Activated CD8-positive, alpha-beta T cell treated with anti-CD3 and anti-CD28 coated beads for 36 hours (primary cell): ENCODE data around the gene TBC1D1. TPM values are rescaled to one million over a fixed set of nuclear protein-coding genes. Genes with fewer than 3 reads are reported as not detected.

Experiments used
- ATAC-seq: fragments of 200-7000 bp; cut with Tn5 transposase; one replicate; pipeline ENCODE4 v1.10.0; 2021; ENCODE audit warnings: mild to moderate bottlenecking, moderate library complexity
- CTCF ChIA-PET: fragments of 350-600 bp; sonication (Branson Sonifier 250); formaldehyde crosslinking; loops from one replicate; lab custom pipeline; 2021; ENCODE audit warnings: antibody characterized with exemption; lab: Charles Lee
- POLR2A ChIA-PET: fragments of 350-600 bp; sonication (Branson Sonifier 250); formaldehyde crosslinking; loops from one replicate; lab custom pipeline; 2021; ENCODE audit warnings: antibody characterized with exemption; lab: Charles Lee
- DNase-seq: peaks from one replicate; pipeline ENCODE4 v3.0.0-alpha.2; 2020
- H3K27ac Mint-ChIP-seq: one replicate; pipeline ENCODE4 v1.8.0; 2021; ENCODE audit warnings: mild to moderate bottlenecking, mixed read lengths
- H3K27me3 Mint-ChIP-seq: one replicate; pipeline ENCODE4 v1.8.0; 2021; ENCODE audit warnings: mixed read lengths
- H3K36me3 Mint-ChIP-seq: one replicate; pipeline ENCODE4 v1.8.0; 2021; ENCODE audit warnings: low read depth, mixed read lengths
- H3K4me1 Mint-ChIP-seq: one replicate; pipeline ENCODE4 v1.8.0; 2021; ENCODE audit warnings: low read depth, mixed read lengths
- H3K4me3 Mint-ChIP-seq: one replicate; pipeline ENCODE4 v1.8.0; 2021; ENCODE audit warnings: mild to moderate bottlenecking, moderate library complexity, mixed read lengths
- H3K9me3 Mint-ChIP-seq: one replicate; pipeline ENCODE4 v1.8.0; 2021; ENCODE audit warnings: mixed read lengths
- intact Hi-C: fragments of 100-400 bp; cut with micrococcal nuclease; formaldehyde crosslinking; loops from one replicate; pipeline ENCODE4 v1.10.0; 2022
- total RNA-seq, 2 experiments: library from RNA; stranded (reverse); gene quantifications; one replicate each; pipeline ENCODE4 v1.2.3, GENCODE V29; 2021
- TF ChIP-seq, protein P1 (sequence below): fragments of 200-600 bp; IDR thresholded peaks from one replicate; pipeline ENCODE4 v1.8.0; 2022; ENCODE audit warnings: antibody characterized with exemption, mild to moderate bottlenecking

Gene TBC1D1
- total RNA-seq, 2 experiments from 2014 or later = 79.4 to 91.4 TPM

DNA sequence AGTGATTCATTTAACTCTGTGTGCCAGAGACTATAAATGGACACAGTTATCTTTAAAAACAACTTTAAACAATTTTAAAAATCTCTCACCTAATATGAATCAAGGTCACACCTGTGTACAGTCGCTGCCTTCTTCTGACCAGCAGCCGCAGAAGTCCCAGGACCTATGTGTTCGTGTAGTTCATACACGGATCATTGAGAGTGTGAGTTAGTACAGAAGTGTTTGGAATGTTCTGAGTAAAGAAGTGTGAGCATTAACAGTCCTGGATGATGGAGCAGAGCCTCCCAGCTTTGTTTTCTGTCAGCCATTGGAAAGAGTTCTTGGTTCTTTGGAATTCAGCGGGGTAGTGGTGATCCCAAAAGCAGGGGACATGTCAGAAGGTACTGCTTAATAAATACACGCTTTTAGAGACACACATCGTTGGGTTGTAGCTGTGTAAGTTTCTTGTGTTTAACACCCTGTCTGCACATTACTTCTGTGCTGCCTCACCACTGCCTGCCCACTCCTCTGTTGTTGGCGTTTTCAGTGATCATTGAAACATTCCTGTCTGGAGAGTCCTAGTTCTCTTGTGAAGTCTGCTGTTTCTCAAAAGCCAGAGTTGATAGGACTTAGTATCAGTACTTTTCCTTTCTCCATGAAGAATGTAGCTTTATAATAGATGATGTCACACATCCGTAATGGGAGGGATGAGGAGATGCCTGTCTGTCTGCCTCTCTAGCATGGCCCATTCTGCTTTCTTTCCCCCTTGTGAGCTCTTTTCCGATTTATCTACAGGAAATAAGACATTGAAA is 159.9 kb downstream of the TBC1D1 start:
- H3K36me3 Mint-ChIP-seq = peaks cover 22% of the 10 kb centered on the region
- H3K27ac Mint-ChIP-seq = no peak overlapping the region
- ChIA-PET CTCF (interaction anchor here (0.8 kb wide), 2 partner anchors 10 to 12 kb away, joined by 3 to 6 read pairs; no protein-coding TSS in a partner anchor), POLR2A (interaction anchor here (0.7 to 0.8 kb wide), 2 partner anchors 79 to 161 kb away, joined by 3 read pairs; no protein-coding TSS in a partner anchor)
- ATAC-seq = no peak
- H3K4me1 Mint-ChIP-seq = no peaks in the 10 kb centered on the region
- TF ChIP-seq, protein P1, sequence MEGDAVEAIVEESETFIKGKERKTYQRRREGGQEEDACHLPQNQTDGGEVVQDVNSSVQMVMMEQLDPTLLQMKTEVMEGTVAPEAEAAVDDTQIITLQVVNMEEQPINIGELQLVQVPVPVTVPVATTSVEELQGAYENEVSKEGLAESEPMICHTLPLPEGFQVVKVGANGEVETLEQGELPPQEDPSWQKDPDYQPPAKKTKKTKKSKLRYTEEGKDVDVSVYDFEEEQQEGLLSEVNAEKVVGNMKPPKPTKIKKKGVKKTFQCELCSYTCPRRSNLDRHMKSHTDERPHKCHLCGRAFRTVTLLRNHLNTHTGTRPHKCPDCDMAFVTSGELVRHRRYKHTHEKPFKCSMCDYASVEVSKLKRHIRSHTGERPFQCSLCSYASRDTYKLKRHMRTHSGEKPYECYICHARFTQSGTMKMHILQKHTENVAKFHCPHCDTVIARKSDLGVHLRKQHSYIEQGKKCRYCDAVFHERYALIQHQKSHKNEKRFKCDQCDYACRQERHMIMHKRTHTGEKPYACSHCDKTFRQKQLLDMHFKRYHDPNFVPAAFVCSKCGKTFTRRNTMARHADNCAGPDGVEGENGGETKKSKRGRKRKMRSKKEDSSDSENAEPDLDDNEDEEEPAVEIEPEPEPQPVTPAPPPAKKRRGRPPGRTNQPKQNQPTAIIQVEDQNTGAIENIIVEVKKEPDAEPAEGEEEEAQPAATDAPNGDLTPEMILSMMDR = no peak
- no peaks in the 10 kb centered on the region for H3K27me3 Mint-ChIP-seq
- no peak overlapping the region for H3K4me3 Mint-ChIP-seq
- intact Hi-C loops = no loop called here
- no peak for DNase-seq
- no peaks in the 10 kb centered on the region for H3K9me3 Mint-ChIP-seq

DNA sequence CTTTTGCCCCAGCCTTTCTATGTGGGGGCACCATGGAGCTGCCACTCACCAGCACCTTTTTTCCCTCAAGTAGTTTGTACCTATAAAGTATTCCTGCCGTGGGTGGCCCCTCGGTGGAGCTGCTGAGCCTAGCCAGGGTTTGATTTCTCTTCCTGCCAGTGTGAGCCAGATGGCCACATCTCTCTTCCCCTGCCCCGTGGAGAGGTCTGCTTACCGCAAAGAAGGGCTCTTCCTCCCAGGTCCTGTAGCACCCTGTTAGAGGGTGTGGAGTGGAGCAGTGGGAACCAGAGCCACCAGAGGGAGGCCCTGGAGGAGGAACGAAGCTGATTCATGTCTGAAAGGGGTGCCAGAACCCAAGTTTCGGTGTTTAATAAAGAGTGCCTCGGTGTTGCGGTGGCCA is 164.7 kb downstream of the TBC1D1 start:
- POLR2A ChIA-PET = no interaction called here
- DNase-seq (no peak), ATAC-seq (no peak)
- Mint-ChIP-seq H3K9me3 (no peaks in the 10 kb centered on the region), H3K27ac (no peak overlapping the region), H3K27me3 (no peaks in the 10 kb centered on the region), H3K4me3 (no peak overlapping the region), H3K4me1 (no peaks in the 10 kb centered on the region), H3K36me3 (peaks cover 22% of the 10 kb centered on the region)
- TF ChIP-seq, protein P1 = no peak
- CTCF ChIA-PET = no interaction called here
- intact Hi-C loops = no loop called here

GRCh38 chr4:38056011-38056685 is 165.3 kb downstream of the TBC1D1 start:
- CTCF ChIA-PET = no interaction called here
- H3K4me3 Mint-ChIP-seq = no peak overlapping the region
- H3K4me1 Mint-ChIP-seq = no peaks in the 10 kb centered on the region
- POLR2A ChIA-PET = no interaction called here
- intact Hi-C loops = no loop called here
- no peak for ATAC-seq
- peaks cover 22% of the 10 kb centered on the region for H3K36me3 Mint-ChIP-seq
- H3K27me3 Mint-ChIP-seq = no peaks in the 10 kb centered on the region
- no peak overlapping the region for H3K27ac Mint-ChIP-seq
- H3K9me3 Mint-ChIP-seq = no peaks in the 10 kb centered on the region
- no peak for DNase-seq
- TF ChIP-seq, protein P1 = no peak

DNA sequence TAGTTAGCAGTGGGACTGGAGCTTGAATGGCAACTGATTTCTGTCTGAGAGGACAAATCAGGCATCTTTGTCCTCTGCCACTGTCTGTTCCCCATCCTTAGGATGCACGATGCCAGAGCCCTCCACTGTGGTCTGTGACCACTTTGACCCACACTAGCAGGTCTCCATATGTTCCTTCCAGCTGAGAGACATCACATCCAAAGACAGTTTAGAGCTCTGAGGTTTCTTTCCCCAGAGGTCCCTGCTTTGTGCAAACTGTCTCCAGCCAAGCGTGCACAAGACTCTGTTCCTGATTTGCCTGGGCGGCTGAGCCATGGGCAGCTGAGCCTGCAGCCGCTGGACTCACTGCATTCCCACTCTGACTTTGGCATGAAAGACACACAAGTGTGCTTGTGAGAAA is 167.3 kb downstream of the TBC1D1 start:
- ChIA-PET CTCF (no interaction called here), POLR2A (no interaction called here)
- no peaks in the 10 kb centered on the region for H3K27me3 Mint-ChIP-seq
- TF ChIP-seq, protein P1 = no peak
- ATAC-seq (no peak), DNase-seq (no peak)
- intact Hi-C loops = no loop called here
- H3K4me3 Mint-ChIP-seq = no peak overlapping the region
- peaks cover 19% of the 10 kb centered on the region for H3K36me3 Mint-ChIP-seq
- H3K9me3 Mint-ChIP-seq = no peaks in the 10 kb centered on the region
- peak overlapping the region; percentile 11 for H3K27ac Mint-ChIP-seq
- H3K4me1 Mint-ChIP-seq = peaks cover 13% of the 10 kb centered on the region
